Activated CD8-positive, alpha-beta memory T cell treated with anti-CD3 and anti-CD28 coated beads for 24 hours (primary cell): ENCODE measurements around the gene CREBRF.
"Not testable (repeated sequence)": the region's sequence is repeated elsewhere in the genome, so short reads cannot be mapped to it uniquely, and the experiment has no call there.

Experiments used
- DNase-seq: peaks from one replicate; pipeline ENCODE4 v3.0.0-alpha.2; 2020

CREBRF gene

GRCh38 chr5:173089581-173089980, 33.4 kb downstream of the CREBRF start:
- DNase-seq = no peak

GRCh38 chr5:173090639-173091038, 34.5 kb downstream of the CREBRF start:
- no peak for DNase-seq

DNA sequence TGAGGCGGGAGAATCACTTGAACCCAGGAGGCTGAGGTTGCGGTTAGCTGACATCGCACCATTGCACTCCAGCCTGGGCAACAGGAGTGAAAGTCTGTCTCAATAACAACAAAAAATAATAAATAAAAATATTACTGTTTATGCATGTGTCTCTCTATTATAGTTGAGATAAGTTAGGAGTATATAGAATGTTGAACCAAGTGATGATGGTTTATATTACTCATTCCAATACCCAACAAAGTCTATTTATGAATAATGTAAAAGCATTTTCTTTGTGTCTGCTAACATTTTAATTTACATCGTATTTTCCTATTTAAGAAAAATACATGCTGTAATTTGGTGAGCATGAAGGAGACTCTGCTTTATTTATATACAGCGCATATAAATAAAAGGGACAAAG, 35.8 kb downstream of the CREBRF start:
- DNase-seq = no peak

GRCh38 chr5:173093606-173094005, 37.5 kb downstream of the CREBRF start:
- no peak for DNase-seq

DNA sequence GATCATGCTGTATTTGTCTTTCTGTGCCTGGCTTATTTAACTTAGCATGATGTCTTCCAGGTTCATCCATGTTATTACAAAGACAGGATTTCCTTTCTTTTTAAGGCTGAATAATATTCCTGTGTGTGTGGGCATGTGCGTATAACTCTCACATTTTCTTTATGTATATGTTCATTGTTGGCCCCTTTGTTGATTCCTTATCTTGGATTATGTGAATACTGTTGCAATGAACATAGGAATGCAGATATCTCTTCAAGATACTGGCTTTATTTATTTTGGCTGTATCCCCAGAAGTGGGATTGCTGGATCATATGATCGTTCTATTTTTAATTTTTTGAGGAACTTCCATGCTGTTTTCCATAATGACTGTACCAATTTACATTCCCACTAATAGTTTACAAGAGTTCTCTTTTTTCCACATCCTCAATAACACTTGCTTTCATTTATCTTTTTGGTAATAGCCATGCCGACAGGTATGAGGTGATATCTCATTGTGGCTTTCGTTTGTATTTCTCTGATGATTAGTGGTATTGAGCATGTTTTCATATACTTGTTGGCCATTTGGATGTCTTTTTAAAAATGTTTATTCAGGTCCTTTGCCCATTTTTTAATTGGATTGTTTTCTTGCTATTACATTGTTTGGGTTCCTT, 38.0 kb downstream of the CREBRF start:
- DNase-seq = no peak

- DNase-seq = no peak
Observed at GRCh38 chr5:173098787-173099186, 42.6 kb downstream of the CREBRF start.

- no peak for DNase-seq
Observed at GRCh38 chr5:173099461-173099860, 43.3 kb downstream of the CREBRF start.

- DNase-seq = no peak
Observed at GRCh38 chr5:173101245-173101644, 45.1 kb downstream of the CREBRF start.

DNA sequence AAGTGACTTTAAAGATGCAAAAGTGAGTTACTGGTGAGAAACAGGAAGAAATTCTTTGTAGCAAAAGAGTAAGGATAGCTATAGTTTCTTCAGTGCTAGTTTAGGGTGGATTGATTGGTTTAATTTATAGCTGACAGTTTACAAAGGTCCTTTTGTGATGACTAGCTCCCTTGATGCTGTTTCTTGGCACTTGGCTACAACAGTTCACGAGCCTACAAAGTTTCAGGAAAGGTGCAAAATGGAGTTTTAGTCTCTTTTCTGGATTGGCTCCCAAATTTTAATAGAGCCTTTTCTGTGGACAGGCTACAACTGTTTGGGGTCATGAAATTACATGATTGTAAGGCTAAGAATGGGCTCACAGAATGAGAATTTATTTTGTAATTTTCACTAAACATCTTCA, 47.3 kb downstream of the CREBRF start:
- DNase-seq = no peak

DNA sequence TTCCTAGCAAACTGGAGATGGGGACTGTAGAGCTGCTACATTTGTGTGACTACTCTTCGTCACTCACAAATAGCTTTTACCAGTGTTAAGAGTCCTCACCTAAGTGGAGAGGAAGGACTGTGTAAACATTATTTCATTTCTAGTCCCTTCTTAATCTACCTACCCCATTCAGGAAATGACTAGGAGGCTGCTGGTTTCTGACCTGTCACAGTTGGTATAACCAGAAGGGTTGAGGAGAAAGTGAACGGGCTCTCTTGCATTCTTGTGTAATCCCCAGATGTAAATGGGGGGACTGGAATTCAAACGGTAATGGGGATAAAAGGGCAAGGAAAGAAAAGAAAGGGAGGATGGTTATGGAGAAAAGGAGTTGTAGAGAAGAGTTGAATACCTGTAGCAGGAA, 52.8 kb downstream of the CREBRF start:
- DNase-seq = no peak

GRCh38 chr5:173114536-173114935, 58.4 kb downstream of the CREBRF start:
- no peak for DNase-seq

- no peak for DNase-seq
Observed at GRCh38 chr5:173119719-173120118, 63.6 kb downstream of the CREBRF start.

DNA sequence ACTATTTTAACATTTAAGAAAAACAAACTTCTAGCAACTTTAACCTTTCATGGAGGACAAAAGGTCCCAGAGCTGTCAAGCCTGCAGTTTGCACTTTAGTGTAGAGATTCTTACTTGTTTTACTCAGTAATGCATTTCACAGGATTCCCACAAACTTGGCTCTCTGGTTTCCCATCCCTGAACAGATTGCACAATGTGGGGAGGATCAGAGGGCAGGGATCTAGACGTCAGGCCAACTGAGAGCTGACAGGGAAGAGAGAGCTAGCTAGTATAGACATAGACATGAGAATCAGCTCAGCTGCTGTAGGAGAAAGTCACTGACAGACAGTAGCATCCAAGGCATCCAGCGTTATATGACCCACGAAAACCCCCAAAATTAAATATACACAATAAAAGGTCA, 67.3 kb downstream of the CREBRF start:
- DNase-seq = no peak

DNA sequence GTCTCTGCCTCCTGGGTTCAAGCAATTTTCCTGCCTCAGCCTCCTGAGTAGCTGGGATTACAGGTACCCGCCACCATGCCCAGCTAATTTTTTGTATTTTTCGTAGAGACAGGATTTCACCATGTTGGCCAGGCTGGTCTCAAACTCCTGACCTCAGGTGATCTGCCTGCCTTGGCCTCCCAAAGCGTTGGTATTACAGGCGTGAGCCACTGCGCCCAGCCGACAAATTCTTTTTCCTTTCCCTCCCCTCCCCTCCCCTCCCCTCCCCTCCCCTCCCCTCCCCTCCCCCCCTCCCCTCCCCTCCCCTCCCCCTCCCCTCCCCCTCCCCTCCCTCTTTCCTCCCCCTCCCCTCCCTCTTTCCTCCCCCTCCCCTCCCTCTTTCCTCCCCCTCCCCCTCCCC, 76.0 kb downstream of the CREBRF start:
- not testable (repeated sequence) for DNase-seq

DNA sequence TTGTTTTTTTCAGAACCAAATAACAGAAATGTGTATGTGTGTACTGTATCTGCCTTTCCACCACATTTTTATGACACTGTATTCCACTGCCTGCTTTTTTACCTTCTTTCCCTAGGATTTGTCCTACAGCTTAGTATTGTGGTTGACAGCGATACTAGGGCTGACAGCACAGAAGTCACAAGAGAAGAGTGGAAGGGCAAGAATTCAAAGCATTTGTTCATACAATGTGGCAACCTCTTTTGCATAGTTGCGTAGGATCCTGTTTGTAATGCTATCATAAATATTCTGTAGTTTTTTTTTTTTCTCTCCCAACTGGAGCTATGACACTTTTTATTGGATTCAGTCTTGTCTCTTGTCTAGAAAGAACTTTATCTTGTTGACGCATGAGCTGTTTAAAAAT, 82.6 kb downstream of the CREBRF start:
- no peak for DNase-seq

DNA sequence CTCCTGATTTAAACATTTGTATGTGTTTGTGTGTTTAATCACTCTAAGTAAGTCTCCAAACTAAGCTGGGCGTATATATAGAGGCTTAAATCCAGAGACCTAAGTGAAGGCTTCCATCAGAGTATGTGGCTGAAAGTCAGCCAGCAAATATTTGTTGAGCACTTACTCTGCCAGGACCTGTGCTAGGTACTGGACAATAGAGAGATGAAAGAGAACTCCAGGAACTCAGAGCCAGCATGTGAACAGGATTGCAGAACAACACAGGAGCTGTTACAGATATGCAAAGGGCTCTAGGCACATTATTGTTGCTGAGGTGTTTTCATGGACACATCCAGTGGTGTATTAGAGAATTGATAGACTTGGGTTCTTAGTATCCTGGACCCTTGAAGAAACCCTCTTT, 83.5 kb downstream of the CREBRF start:
- no peak for DNase-seq

- no peak for DNase-seq
Observed at GRCh38 chr5:173140769-173141168, 84.6 kb downstream of the CREBRF start.

DNA sequence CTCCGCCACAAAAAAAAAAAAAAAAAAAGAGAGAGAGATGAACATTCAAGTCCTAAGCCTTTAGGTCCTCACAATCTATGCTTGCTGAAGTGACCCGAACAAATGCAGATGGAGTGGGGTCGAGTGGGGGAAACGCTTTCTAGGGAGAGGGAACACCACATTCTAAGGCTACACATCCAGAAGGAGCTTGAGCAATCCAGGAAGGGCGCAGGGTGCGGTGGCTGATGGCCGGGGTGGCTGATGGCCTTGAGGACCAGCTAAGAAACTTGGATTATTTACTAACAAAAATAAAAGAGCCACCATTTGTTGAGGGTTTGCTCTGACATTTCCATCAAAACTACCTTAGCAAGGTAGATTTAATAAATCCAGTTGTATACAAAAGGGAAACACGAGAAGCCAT, 87.4 kb downstream of the CREBRF start:
- DNase-seq = no peak

GRCh38 chr5:173144200-173145176, 88.3 kb downstream of the CREBRF start, which contains the start of gene BNIP1:
Gene BNIP1 (plus strand): TSS chr5:173144531. CDS start chr5:173144546, 15 bp downstream.
- peak; percentile 99 for DNase-seq

GRCh38 chr5:173148354-173148753, 92.2 kb downstream of the CREBRF start:
- DNase-seq = no peak

DNA sequence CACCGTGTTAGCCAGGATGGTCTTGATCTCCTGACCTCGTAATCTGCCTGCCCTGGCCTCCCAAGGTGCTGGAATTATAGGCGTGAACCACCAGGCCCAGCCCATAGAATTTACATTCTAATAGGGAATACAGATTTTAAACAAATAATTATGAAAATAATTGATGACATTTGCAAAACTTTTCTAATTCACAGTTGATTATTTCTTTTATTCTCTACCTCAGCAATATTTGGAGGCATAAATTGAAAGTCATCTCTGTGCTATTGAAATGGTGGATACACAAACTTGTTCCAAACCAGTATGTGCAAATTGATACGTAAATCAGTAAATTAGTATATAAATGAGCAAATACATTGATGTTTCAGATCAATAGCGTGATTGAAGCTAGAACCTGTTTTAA, 96.4 kb downstream of the CREBRF start:
- no peak for DNase-seq

GRCh38 chr5:173153842-173154241, 97.7 kb downstream of the CREBRF start:
- no peak for DNase-seq

DNA sequence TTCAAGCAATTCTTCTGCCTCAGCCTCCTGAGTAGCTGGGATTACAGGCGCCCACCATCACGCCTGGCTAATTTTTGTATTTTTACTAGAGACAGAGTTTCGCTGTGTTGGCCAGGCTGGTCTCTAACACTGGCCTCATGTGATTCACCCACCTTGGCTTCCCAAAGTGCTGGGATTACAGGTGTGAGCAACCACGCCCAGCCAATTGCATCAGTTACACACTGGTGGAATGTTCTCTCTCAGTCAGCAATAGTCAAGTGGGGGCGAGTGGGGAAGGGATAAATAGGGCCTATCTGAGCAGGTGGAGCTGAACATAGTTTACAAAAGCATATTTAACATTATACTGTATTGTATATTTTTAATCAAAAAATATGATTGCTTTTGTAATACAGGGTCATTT, 98.5 kb downstream of the CREBRF start:
- not testable (repeated sequence) for DNase-seq

DNA sequence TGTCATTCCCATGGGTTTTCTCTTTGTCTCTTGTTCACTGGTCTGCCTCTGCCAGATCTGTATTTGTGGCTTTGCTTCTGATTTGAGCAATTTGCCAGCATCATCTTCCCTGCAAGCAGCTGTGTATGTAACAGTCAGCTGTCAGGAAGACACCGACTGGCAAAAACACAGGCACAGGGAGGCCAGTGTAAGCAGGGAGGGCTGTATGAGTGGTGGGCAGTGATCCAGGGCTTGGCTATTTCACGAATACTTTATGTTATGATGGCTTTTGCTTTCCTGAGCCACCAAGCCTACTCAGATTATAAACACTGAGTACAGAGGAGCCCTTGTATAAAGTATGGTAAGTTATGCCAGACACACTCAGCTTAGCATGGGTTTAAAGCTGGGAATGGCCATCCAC, 99.8 kb downstream of the CREBRF start:
- no peak for DNase-seq
